ENCODE data around the gene NEK1.

NEK1 gene

DNA sequence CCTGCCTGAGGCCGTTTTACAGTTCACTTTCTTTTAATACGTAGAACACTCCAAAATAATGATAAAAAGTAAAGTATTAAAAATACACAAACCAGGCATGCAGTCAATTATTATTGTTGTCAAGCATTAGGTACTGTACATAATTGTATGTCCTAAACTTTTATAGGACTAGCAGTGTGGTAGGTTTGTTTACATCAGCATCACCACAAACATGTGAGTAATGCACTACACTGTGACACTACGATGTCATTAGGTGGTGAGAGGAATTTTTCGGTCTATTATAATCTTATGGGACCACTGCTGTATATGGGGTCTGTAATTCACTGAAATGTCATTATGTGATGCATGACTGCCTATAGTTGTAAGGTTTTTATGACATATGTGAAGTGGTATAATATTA, 192.1 kb downstream of the NEK1 start:
- TF ChIP-seq, protein P1, sequence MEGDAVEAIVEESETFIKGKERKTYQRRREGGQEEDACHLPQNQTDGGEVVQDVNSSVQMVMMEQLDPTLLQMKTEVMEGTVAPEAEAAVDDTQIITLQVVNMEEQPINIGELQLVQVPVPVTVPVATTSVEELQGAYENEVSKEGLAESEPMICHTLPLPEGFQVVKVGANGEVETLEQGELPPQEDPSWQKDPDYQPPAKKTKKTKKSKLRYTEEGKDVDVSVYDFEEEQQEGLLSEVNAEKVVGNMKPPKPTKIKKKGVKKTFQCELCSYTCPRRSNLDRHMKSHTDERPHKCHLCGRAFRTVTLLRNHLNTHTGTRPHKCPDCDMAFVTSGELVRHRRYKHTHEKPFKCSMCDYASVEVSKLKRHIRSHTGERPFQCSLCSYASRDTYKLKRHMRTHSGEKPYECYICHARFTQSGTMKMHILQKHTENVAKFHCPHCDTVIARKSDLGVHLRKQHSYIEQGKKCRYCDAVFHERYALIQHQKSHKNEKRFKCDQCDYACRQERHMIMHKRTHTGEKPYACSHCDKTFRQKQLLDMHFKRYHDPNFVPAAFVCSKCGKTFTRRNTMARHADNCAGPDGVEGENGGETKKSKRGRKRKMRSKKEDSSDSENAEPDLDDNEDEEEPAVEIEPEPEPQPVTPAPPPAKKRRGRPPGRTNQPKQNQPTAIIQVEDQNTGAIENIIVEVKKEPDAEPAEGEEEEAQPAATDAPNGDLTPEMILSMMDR (IDR thresholded peaks at IDR 0.05; ENCODE audit: control insufficient read depth, extremely low read depth, insufficient read depth) = no peak
- H3K4me3 ChIP-seq (ENCODE audit: low read depth, low read length) = no peak overlapping the region
- no peak for DNase-seq (ENCODE audit: low read depth)

DNA sequence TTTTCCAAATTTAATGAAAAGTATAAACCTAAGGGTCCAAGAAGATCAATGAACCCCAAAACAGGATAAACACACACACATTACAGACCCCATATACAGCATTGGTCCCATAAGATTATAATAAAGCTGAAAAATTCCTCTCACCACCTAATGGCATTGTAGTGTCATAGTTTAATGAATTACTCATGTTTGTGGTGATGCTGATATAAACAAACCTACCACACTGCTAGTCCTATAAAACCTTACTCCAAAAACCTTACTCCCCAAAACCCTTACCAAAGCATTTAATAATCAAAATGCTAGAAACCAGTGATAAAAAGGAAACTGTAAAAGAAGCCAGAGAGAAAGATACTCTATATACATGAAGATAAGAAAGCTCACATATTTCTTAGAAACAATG, 193.5 kb downstream of the NEK1 start:
- DNase-seq (ENCODE audit: low read depth) = no peak
- TF ChIP-seq, protein P1 (IDR thresholded peaks at IDR 0.05; ENCODE audit: control insufficient read depth, extremely low read depth, insufficient read depth) = no peak
- no peak overlapping the region for H3K4me3 ChIP-seq (ENCODE audit: low read depth, low read length)

DNA sequence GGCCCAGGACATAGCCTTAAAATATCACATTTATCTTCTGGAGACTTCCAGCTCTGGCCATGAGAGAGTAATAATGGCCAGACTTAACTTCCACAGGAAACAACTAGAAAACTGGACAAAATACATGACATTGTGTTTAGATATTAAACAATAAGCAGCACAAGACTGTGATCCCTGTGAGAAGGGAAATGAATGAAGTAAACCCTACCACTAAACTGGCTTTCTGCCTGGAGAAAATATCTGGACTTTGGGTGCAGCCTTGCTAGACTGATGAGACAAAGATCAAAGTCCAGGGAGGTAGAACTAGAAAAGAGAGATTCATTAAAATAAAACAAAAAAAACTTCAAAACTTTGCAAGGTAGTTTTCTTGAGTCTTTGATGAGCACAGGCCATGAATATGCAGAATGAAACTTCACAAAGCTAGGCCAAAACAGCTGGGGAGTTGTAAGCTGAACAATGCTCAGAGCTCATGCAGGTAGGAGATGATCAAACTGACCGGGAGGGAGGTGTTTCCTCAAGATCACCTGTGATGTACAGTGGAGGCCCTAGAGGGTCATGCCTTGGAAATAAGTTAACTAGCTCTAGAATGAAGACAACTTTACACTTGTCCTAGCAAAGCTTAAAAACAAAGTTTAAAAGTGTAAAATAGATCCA, 194.6 kb downstream of the NEK1 start:
- TF ChIP-seq, protein P1 (IDR thresholded peaks at IDR 0.05; ENCODE audit: control insufficient read depth, extremely low read depth, insufficient read depth) = no peak
- DNase-seq (ENCODE audit: low read depth) = no peak
- no peak overlapping the region for H3K4me3 ChIP-seq (ENCODE audit: low read depth, low read length)

DNA sequence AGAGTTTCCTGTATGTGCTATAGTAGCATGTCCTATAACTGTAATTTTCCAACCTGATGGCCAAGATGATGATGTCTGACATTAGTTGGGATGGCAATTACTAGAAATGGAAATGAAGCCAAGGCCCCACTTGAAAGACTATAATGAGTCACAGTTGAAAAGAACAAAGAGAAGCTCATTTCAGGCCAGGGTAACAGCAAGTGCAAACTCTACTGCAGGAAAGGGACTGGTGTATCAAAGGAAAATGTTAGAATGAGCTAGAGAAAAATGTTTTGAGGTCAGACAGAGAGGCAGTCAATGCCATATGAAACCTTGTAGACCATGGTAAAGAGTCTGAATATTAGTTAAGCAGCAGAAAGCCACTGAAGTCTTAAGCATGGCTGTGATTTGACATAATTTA, 195.4 kb downstream of the NEK1 start:
- H3K4me3 ChIP-seq (ENCODE audit: low read depth, low read length) = no peak overlapping the region
- DNase-seq (ENCODE audit: low read depth) = no peak
- TF ChIP-seq, protein P1 (IDR thresholded peaks at IDR 0.05; ENCODE audit: control insufficient read depth, extremely low read depth, insufficient read depth) = no peak

DNA sequence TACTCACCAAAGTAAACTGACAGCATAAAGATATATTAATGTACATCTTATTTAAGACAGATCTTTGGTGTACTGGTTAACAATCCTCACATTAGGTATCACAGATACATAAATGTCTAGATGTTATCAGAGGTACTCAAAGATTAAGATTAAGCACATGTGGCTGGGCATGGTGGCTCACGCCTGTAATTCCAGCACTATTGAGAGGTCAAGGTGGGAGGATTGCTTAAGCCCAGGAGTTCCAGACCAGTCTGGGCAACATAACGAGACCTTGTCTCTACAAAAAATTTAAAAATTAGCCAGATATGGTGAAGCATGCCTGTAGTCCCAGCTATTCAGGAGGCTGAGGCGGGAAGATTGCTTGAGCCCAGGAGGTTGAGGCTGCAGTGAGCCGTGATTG, 195.9 kb downstream of the NEK1 start:
- no peak for DNase-seq (ENCODE audit: low read depth)
- no peak overlapping the region for H3K4me3 ChIP-seq (ENCODE audit: low read depth, low read length)
- TF ChIP-seq, protein P1 (IDR thresholded peaks at IDR 0.05; ENCODE audit: control insufficient read depth, extremely low read depth, insufficient read depth) = no peak

DNA sequence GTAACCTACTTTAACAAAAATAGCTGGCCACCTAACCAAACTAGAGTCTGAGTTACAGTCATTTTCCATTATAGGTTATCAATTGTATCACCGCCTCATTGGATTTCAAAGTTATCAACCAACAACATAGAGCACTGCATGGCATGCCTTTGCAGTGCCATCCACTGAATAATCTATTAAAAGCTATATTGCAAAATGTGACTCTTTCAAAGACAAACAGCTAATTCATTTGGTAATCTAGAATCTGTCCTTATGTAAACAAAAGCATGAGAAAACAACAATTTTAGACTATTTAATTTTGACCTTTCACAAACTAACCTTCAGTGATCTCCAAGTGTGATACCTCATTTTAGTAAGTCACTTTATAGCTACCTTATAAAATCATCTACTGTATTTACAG, 197.5 kb downstream of the NEK1 start:
- DNase-seq (ENCODE audit: low read depth) = no peak

More for the DNA sequence above, 197.5 kb downstream of the NEK1 start:
- TF ChIP-seq, protein P1 (IDR thresholded peaks at IDR 0.05; ENCODE audit: control insufficient read depth, extremely low read depth, insufficient read depth) = no peak
- H3K4me3 ChIP-seq (ENCODE audit: low read depth, low read length) = no peak overlapping the region

Data from LNCaP clone FGC (cell line).